ENCODE data around the gene RPS24.

Gene RPS24

DNA sequence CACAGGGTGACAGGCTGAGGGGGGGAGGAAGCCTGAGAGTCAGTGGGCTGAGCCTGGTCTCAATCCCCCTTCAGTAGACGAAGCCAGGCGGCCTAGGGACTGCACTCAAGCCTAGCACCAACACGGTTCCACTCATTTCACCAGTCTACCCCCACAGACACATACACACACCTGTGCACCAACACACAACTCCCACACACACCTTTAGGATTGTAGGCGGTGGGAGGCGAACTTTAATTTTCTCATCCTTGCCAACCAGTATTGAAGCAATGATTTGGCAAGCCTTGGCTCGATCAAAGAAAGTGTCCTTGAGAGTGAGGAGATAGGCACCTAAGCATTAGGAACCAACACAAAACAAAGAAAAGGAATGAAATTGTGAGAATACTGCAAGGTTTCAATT is 24.0 kb upstream of the RPS24 start:
- no peak for DNase-seq
- no peak overlapping the region for H3K4me3 ChIP-seq (ENCODE audit: low read depth, low read length)
- peaks cover 81% of the 10 kb centered on the region for H3K36me3 ChIP-seq (replicated peaks)
- TF ChIP-seq, protein P1, sequence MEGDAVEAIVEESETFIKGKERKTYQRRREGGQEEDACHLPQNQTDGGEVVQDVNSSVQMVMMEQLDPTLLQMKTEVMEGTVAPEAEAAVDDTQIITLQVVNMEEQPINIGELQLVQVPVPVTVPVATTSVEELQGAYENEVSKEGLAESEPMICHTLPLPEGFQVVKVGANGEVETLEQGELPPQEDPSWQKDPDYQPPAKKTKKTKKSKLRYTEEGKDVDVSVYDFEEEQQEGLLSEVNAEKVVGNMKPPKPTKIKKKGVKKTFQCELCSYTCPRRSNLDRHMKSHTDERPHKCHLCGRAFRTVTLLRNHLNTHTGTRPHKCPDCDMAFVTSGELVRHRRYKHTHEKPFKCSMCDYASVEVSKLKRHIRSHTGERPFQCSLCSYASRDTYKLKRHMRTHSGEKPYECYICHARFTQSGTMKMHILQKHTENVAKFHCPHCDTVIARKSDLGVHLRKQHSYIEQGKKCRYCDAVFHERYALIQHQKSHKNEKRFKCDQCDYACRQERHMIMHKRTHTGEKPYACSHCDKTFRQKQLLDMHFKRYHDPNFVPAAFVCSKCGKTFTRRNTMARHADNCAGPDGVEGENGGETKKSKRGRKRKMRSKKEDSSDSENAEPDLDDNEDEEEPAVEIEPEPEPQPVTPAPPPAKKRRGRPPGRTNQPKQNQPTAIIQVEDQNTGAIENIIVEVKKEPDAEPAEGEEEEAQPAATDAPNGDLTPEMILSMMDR (IDR thresholded peaks at IDR 0.05; ENCODE audit: low read depth, low read length, missing control alignments) = no peak
- no peaks in the 10 kb centered on the region for H3K27me3 ChIP-seq (replicated peaks)
- in situ Hi-C loops (cut with HindIII; ENCODE audit: low pct_ligation_motif_present, low sequenced_read_pairs) = no loop called here
- no peak overlapping the region for H3K27ac ChIP-seq

DNA sequence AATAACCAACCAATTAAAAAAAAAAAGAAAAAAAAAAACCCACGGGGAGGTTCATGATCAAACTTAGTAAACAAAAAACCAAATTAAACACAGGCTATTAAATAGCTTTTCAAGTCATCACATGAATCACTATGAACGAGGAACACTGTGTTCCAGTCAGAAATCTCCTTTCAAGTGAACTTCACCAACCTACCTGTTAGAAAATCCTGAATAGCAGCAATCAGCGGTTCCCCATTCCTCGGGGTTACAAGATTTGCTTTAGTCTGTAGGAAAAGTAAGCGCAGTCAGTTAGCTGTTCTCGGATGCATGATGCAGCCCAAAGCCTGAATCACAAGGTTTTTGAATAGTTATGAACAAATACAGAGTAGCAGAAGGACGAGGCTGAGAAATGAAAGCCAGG is 23.4 kb upstream of the RPS24 start:
- H3K36me3 ChIP-seq (replicated peaks) = peaks cover 82% of the 10 kb centered on the region
- no peak overlapping the region for H3K4me3 ChIP-seq (ENCODE audit: low read depth, low read length)
- no peaks in the 10 kb centered on the region for H3K27me3 ChIP-seq (replicated peaks)
- in situ Hi-C loops (cut with HindIII; ENCODE audit: low pct_ligation_motif_present, low sequenced_read_pairs) = no loop called here
- TF ChIP-seq, protein P1 (IDR thresholded peaks at IDR 0.05; ENCODE audit: low read depth, low read length, missing control alignments) = no peak
- no peak overlapping the region for H3K27ac ChIP-seq
- DNase-seq = no peak

DNA sequence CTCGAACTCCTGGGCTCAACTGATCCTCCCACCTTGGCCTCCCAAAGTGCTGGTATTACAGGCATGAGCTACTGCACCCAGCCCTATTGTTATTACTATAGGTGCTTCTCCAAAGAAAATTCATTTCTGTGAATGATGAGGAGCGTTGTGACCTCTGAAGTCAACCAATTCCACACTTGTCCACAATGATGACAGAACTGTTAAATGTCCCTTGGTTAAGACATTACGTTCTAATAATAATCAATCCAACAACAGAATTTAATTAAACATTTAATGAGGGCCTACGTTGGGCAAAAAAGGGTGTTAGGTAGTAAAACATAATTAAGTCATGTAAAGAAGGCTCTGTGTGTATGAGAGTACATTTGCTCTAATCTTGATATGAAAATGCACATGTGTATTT is 22.6 kb upstream of the RPS24 start:
- H3K36me3 ChIP-seq (replicated peaks) = peaks cover 80% of the 10 kb centered on the region
- TF ChIP-seq, protein P1 (IDR thresholded peaks at IDR 0.05; ENCODE audit: low read depth, low read length, missing control alignments) = no peak
- H3K4me3 ChIP-seq (ENCODE audit: low read depth, low read length) = no peak overlapping the region
- H3K27ac ChIP-seq = no peak overlapping the region
- in situ Hi-C loops (cut with HindIII; ENCODE audit: low pct_ligation_motif_present, low sequenced_read_pairs) = no loop called here
- H3K27me3 ChIP-seq (replicated peaks) = no peaks in the 10 kb centered on the region
- no peak for DNase-seq

DNA sequence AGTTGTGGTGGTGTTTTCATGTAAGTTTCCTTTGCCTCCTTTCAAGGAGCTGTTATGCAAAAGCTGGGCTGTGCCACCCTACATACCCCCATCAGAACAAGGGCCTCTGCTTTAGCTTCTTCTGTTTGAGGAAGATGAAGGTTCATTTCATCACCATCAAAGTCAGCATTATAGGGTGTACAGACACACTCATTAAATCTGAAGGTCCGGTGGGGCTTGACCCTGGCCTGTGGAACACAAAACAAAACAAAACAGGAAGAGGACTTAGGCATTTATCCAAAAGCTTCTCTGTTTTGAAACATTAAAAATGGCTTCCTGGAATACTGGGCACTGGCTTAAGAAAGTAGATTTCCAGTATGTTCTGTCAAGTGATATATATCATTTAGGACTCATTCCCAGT is 20.1 kb upstream of the RPS24 start:
- DNase-seq = no peak
- Histone ChIP-seq H3K4me3 (ENCODE audit: low read depth, low read length) (no peak overlapping the region), H3K36me3 (replicated peaks) (peaks cover 85% of the 10 kb centered on the region), H3K27me3 (replicated peaks) (no peaks in the 10 kb centered on the region), H3K27ac (no peak overlapping the region)
- in situ Hi-C loops (cut with HindIII; ENCODE audit: low pct_ligation_motif_present, low sequenced_read_pairs) = no loop called here
- TF ChIP-seq, protein P1 (IDR thresholded peaks at IDR 0.05; ENCODE audit: low read depth, low read length, missing control alignments) = no peak

DNA sequence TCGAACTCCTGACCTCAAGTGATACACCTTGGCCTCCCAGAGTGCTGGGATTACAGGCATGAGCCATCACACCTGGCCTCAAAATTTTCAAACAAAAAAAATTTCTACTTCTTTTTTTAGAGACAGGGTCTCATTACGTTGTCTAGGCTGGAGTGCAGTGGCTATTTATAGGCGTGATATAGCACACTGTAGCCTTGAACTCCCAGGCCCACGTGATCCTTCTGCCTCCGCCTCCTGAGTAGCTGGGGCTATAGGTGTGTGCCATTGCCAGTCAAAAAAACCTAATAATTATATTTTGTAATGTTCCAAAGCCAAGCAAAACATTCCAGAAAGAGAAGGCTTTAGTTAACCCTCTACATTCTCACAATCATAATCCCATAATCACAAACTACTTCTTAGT is 18.1 kb upstream of the RPS24 start:
- Histone ChIP-seq H3K4me3 (ENCODE audit: low read depth, low read length) (no peak overlapping the region), H3K27me3 (replicated peaks) (no peaks in the 10 kb centered on the region), H3K36me3 (replicated peaks) (peaks cover 86% of the 10 kb centered on the region), H3K27ac (no peak overlapping the region)
- TF ChIP-seq, protein P1 (IDR thresholded peaks at IDR 0.05; ENCODE audit: low read depth, low read length, missing control alignments) = no peak
- in situ Hi-C loops (cut with HindIII; ENCODE audit: low pct_ligation_motif_present, low sequenced_read_pairs) = no loop called here
- DNase-seq = no peak

DNA sequence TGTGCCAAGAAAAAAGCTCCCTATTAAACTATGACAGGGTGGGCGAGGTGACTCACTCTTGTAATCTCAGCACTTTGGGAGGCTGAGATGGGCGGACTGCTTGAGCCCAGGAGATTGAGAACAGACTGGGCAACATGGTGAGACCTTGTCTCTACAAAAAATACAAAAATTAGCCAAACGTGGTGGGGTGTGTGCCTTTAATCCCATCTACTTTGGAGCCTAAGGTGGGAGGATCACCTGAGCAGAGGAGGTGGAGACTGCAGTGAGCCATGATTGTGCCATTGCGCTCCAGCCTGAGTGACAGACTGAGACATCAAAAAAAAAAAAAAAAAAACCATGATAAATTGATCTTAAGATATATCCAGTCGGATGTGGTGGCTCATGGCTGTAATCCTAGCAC is 15.8 kb upstream of the RPS24 start:
- Histone ChIP-seq H3K4me3 (ENCODE audit: low read depth, low read length) (no peak overlapping the region), H3K36me3 (replicated peaks) (peaks cover 86% of the 10 kb centered on the region), H3K27ac (no peak overlapping the region), H3K27me3 (replicated peaks) (no peaks in the 10 kb centered on the region)
- no peak for DNase-seq
- TF ChIP-seq, protein P1 (IDR thresholded peaks at IDR 0.05; ENCODE audit: low read depth, low read length, missing control alignments) = no peak
- in situ Hi-C loops (cut with HindIII; ENCODE audit: low pct_ligation_motif_present, low sequenced_read_pairs) = no loop called here
